DND-41 (cell line): ENCODE measurements around the gene TMTC1.

Experiments
- ATAC-seq: fragments of 200-7000 bp; cut with Tn5 transposase; 3 replicates; pipeline ENCODE4 v1.9.1; 2021; ENCODE audit warnings: low read depth; ENCODE audit not compliant: insufficient read depth
- DNase-seq: peaks from one replicate; pipeline ENCODE4 v3.0.0-alpha.2; 2020
- H2AFZ ChIP-seq: 2 replicates; pipeline ENCODE4 v1.6.0; 2012; ENCODE audit warnings: low read depth, low read length
- H3K27ac ChIP-seq: 2 replicates; pipeline ENCODE4 v1.5.1; 2012; ENCODE audit warnings: low read length, inconsistent platforms
- H3K27me3 ChIP-seq: fragments of 200-600 bp; sonication (generic); 2 replicates; pipeline ENCODE4 v1.6.0; 2012; ENCODE audit warnings: low read length, mild to moderate bottlenecking, inconsistent platforms; ENCODE audit not compliant: insufficient read depth, poor library complexity
- H3K36me3 ChIP-seq: 2 replicates; pipeline ENCODE4 v1.5.1; 2012; ENCODE audit warnings: low read length, inconsistent platforms; ENCODE audit not compliant: insufficient read depth
- H3K4me1 ChIP-seq: 2 replicates; pipeline ENCODE4 v1.5.1; 2012; ENCODE audit warnings: mild to moderate bottlenecking, low read length; ENCODE audit not compliant: insufficient read depth
- H3K4me2 ChIP-seq: 2 replicates; pipeline ENCODE4 v1.6.0; 2012; ENCODE audit warnings: mild to moderate bottlenecking, moderate library complexity, low read length, inconsistent platforms; ENCODE audit not compliant: insufficient read depth
- H3K4me3 ChIP-seq, 2 experiments: fragments of 200-600 bp in 1 of 2; shearing (Covaris generic) in 1 of 2; 2 replicates each; pipeline ENCODE4 v1.5.1; 2012 to 2016; ENCODE audit warnings: inconsistent platforms in 2 of 2, low read length in 2 of 2, mild to moderate bottlenecking in 2 of 2, low read depth in 1 of 2, moderate library complexity in 1 of 2
- H3K79me2 ChIP-seq: 2 replicates; pipeline ENCODE4 v1.6.0; 2012; ENCODE audit warnings: low read length, inconsistent platforms; ENCODE audit not compliant: insufficient read depth
- H3K9ac ChIP-seq: 2 replicates; pipeline ENCODE4 v1.6.0; 2012; ENCODE audit warnings: low read depth, mild to moderate bottlenecking, inconsistent platforms, low read length, moderate library complexity
- H3K9me3 ChIP-seq: 2 replicates; pipeline ENCODE4 v1.5.1; 2012; ENCODE audit warnings: low read length, moderate library complexity, mild to moderate bottlenecking, inconsistent platforms; ENCODE audit not compliant: insufficient read depth, severe bottlenecking
- H4K20me1 ChIP-seq: 2 replicates; pipeline ENCODE4 v1.6.0; 2012; ENCODE audit warnings: low read length; ENCODE audit not compliant: insufficient read depth
- EZH2 ChIP-seq: IDR thresholded peaks from 3 replicates; pipeline ENCODE4 v1.6.1; 2012; ENCODE audit warnings: borderline replicate concordance, low read depth, mild to moderate bottlenecking, moderate library complexity, low read length, inconsistent platforms; ENCODE audit not compliant: severe bottlenecking
- TF ChIP-seq, protein P1 (sequence below): IDR thresholded peaks from 2 replicates; pipeline ENCODE4 v1.5.1; 2012; ENCODE audit warnings: borderline replicate concordance, low read length, moderate library complexity, mild to moderate bottlenecking; ENCODE audit not compliant: poor library complexity, severe bottlenecking; ENCODE audit errors: extremely low read depth

The TMTC1 gene

DNA sequence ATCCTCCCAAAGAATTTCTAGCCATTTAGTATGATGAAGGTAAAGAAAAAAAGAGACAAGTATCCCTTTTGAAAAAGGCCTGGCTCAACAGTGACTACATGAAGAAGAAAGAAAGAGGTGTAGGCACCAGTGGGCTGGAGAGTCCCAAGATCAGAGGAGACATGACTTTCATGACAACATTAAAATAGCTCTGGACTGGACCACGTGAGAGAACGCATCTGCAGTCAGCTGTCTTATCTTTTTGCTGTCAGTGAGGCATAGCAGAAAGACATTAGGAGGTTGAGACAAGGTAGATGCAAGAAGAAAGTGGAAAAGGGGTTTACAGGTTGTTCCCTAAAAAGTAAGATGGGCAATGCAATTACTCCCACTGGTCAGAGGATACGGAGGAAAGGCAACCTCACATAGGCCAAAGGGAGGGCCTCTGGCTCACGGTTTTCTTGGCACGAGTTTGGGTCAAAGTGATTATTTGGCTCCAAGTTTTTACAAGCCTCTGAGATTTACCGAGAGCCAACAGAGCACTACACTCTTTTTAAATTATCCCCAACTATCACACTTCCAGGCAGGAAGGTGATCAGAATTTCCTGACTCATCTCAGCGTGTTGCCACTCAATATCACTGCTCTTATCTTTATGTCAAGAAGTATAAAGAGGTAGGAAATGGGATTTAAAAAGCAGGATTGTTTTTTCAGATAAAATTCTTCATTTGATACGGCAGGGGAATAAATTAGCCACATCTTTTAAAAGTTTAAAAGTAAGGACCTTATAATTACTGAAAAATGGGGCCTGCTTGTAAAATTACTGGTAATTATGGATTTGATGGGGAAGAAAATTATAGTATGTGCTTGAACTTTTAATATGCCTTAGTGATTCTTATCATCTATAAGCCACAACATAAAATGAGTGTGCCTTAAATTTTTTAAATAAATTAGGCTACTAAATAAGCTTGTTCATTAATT is 29.2 kb downstream of the TMTC1 start:
- Histone ChIP-seq H3K27ac (no peak overlapping the region), H3K36me3 (no peaks in the 10 kb centered on the region), H3K27me3 (no peaks in the 10 kb centered on the region), H3K4me3 (no peak overlapping the region), H3K4me1 (no peaks in the 10 kb centered on the region), H4K20me1 (no peaks in the 10 kb centered on the region), H3K9ac (no peak overlapping the region), H3K79me2 (no peaks in the 10 kb centered on the region), H3K4me2 (no peak overlapping the region), H3K9me3 (no peaks in the 10 kb centered on the region), H2AFZ (no peak overlapping the region)
- no peak for DNase-seq
- ATAC-seq: no peak
- no peak for TF ChIP-seq EZH2

DNA sequence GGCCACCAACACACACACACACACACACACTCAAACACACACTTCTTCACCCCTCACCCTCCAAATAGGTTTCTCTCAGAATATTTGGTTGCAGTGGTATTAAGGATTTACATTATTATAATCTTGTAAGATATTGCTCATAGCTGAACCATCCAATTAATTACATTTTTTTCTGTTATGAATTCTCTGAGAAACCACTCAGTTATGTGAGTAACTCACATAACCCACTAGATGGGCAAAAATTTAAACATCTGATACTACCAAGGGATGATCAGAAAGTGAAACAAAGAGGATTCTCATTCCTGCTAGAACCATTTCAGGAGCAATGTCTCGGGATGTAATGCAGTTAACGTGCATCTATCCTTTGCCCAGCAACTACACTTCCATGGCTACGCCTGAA is 31.6 kb downstream of the TMTC1 start:
- H3K27me3 ChIP-seq: no peaks in the 10 kb centered on the region
- no peak overlapping the region for H3K4me3 ChIP-seq
- no peak overlapping the region for H3K27ac ChIP-seq
- H3K79me2 ChIP-seq: no peaks in the 10 kb centered on the region
- TF ChIP-seq, protein P1, sequence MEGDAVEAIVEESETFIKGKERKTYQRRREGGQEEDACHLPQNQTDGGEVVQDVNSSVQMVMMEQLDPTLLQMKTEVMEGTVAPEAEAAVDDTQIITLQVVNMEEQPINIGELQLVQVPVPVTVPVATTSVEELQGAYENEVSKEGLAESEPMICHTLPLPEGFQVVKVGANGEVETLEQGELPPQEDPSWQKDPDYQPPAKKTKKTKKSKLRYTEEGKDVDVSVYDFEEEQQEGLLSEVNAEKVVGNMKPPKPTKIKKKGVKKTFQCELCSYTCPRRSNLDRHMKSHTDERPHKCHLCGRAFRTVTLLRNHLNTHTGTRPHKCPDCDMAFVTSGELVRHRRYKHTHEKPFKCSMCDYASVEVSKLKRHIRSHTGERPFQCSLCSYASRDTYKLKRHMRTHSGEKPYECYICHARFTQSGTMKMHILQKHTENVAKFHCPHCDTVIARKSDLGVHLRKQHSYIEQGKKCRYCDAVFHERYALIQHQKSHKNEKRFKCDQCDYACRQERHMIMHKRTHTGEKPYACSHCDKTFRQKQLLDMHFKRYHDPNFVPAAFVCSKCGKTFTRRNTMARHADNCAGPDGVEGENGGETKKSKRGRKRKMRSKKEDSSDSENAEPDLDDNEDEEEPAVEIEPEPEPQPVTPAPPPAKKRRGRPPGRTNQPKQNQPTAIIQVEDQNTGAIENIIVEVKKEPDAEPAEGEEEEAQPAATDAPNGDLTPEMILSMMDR: no peak
- DNase-seq: no peak
- no peak overlapping the region for H3K4me2 ChIP-seq
- no peak for ATAC-seq
- H4K20me1 ChIP-seq: no peaks in the 10 kb centered on the region
- H3K9ac ChIP-seq: no peak overlapping the region
- H3K36me3 ChIP-seq: no peaks in the 10 kb centered on the region
- H3K4me1 ChIP-seq: no peaks in the 10 kb centered on the region
- H3K9me3 ChIP-seq: no peaks in the 10 kb centered on the region
- H2AFZ ChIP-seq: no peak overlapping the region

DNA sequence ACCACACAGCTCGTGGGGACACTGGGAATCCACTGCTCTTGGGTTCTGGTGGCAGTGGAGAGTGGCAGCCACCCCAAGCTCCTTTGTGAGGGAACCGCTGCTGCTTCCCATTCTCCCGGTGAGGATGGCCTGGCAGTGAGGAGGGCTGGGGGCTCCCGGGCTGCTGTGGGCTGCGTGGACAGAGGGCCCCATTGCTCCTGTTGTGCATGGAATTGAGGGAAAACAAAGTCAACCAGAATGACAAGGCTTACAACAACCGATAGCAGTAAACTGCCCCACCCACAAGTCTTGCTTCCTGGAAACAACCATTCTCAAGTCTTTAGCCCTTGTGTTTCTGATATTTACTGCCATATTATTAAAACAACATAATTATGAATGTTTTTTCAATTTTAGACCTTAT is 32.1 kb downstream of the TMTC1 start:
- ATAC-seq: no peak
- H3K4me2 ChIP-seq: no peak overlapping the region
- no peak overlapping the region for H3K4me3 ChIP-seq
- DNase-seq: no peak
- H3K79me2 ChIP-seq: no peaks in the 10 kb centered on the region
- no peak overlapping the region for H2AFZ ChIP-seq
- no peaks in the 10 kb centered on the region for H3K9me3 ChIP-seq
- no peaks in the 10 kb centered on the region for H3K4me1 ChIP-seq
- no peaks in the 10 kb centered on the region for H4K20me1 ChIP-seq
- no peak for TF ChIP-seq EZH2
- TF ChIP-seq, protein P1: no peak
- H3K9ac ChIP-seq: no peak overlapping the region
- no peaks in the 10 kb centered on the region for H3K27me3 ChIP-seq
- H3K27ac ChIP-seq: no peak overlapping the region
- H3K36me3 ChIP-seq: no peaks in the 10 kb centered on the region

DNA sequence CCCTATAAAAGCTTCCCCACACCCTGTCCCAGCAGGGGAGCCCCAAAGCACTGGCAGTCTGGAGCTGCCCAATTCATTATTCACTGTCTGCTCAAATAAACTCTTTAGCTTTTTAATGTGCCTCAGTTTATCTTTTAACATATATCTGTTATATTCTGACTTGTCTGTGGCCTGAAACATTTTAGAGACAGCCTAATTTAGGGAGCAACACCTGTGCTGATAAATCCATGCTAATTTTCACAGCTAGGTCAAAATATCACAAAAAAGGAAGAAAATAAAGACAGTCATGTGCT is 32.9 kb downstream of the TMTC1 start:
- TF ChIP-seq, protein P1: no peak
- no peak for TF ChIP-seq EZH2
- DNase-seq: no peak
- no peak for ATAC-seq
- H4K20me1 ChIP-seq: no peaks in the 10 kb centered on the region
- no peak overlapping the region for H2AFZ ChIP-seq
- H3K27me3 ChIP-seq: no peaks in the 10 kb centered on the region
- no peak overlapping the region for H3K27ac ChIP-seq
- H3K4me2 ChIP-seq: no peak overlapping the region
- no peaks in the 10 kb centered on the region for H3K9me3 ChIP-seq
- no peaks in the 10 kb centered on the region for H3K4me1 ChIP-seq
- H3K9ac ChIP-seq: no peak overlapping the region
- no peaks in the 10 kb centered on the region for H3K36me3 ChIP-seq
- H3K4me3 ChIP-seq: no peak overlapping the region
- H3K79me2 ChIP-seq: no peaks in the 10 kb centered on the region
